H9 (cell line): ENCODE data around the gene OR2H1. TPM values are rescaled to one million over a fixed set of nuclear protein-coding genes. Genes with fewer than 3 reads are reported as not detected.

ENCODE experiments used
- DNase-seq: peaks from one replicate; pipeline ENCODE4 v3.0.0-alpha.2; 2017
- H2AFZ ChIP-seq: one replicate; pipeline ENCODE4 v1.6.1; 2013; ENCODE audit warnings: mild to moderate bottlenecking, low read length, control low read depth, moderate library complexity
- H2AK5ac ChIP-seq: 2 replicates; pipeline ENCODE4 v1.6.1; 2013; ENCODE audit warnings: low read length, control low read depth, mixed read lengths; ENCODE audit not compliant: insufficient read length
- H2BK120ac ChIP-seq: one replicate; pipeline ENCODE4 v1.6.1; 2013; ENCODE audit warnings: low read depth, mild to moderate bottlenecking, low read length, control low read depth, inconsistent platforms; ENCODE audit not compliant: poor library complexity, severe bottlenecking
- H2BK12ac ChIP-seq: 2 replicates; pipeline ENCODE4 v1.6.1; 2013; ENCODE audit warnings: low read length, control low read depth, mixed read lengths, low read depth; ENCODE audit not compliant: insufficient read length
- H2BK15ac ChIP-seq: 2 replicates; pipeline ENCODE4 v1.6.1; 2013; ENCODE audit warnings: low read depth, low read length, control low read depth
- H2BK20ac ChIP-seq: one replicate; pipeline ENCODE4 v1.6.1; 2013; ENCODE audit warnings: low read depth, mild to moderate bottlenecking, low read length, control low read depth, inconsistent platforms; ENCODE audit not compliant: poor library complexity, severe bottlenecking
- H2BK5ac ChIP-seq: 2 replicates; pipeline ENCODE4 v1.6.1; 2013; ENCODE audit warnings: low read length, control low read depth, mixed read lengths; ENCODE audit not compliant: insufficient read length
- H3K14ac ChIP-seq: 2 replicates; pipeline ENCODE4 v1.6.1; 2013; ENCODE audit warnings: low read length, control low read depth; ENCODE audit not compliant: insufficient read depth
- H3K18ac ChIP-seq: 2 replicates; pipeline ENCODE4 v1.6.1; 2013; ENCODE audit warnings: low read depth, mild to moderate bottlenecking, mixed read lengths, low read length, control low read depth; ENCODE audit not compliant: insufficient read length
- H3K23ac ChIP-seq: 2 replicates; pipeline ENCODE4 v1.6.1; 2013; ENCODE audit warnings: low read length, control low read depth, mixed read lengths, low read depth; ENCODE audit not compliant: insufficient read length
- H3K23me2 ChIP-seq: 2 replicates; pipeline ENCODE4 v1.6.1; 2013; ENCODE audit warnings: low read depth, mild to moderate bottlenecking, mixed read lengths, low read length, control low read depth; ENCODE audit not compliant: insufficient read length, poor library complexity, severe bottlenecking
- H3K27ac ChIP-seq: 2 replicates; pipeline ENCODE4 v1.5.1; 2013; ENCODE audit warnings: low read length, control low read depth, mixed read lengths, low read depth; ENCODE audit not compliant: insufficient read length
- H3K27me3 ChIP-seq: 2 replicates; pipeline ENCODE4 v1.6.1; 2013; ENCODE audit warnings: low read length, control low read depth, inconsistent platforms; ENCODE audit not compliant: insufficient read depth
- H3K4ac ChIP-seq: 2 replicates; pipeline ENCODE4 v1.6.1; 2013; ENCODE audit warnings: low read depth, mild to moderate bottlenecking, control low read depth, inconsistent platforms, low read length, moderate library complexity
- H3K4me1 ChIP-seq: 2 replicates; pipeline ENCODE4 v1.6.1; 2013; ENCODE audit warnings: low read length, control low read depth, inconsistent platforms; ENCODE audit not compliant: insufficient read depth
- H3K4me2 ChIP-seq: 2 replicates; pipeline ENCODE4 v1.6.1; 2013; ENCODE audit warnings: low read length, control low read depth, mixed read lengths; ENCODE audit not compliant: insufficient read length, insufficient read depth
- H3K56ac ChIP-seq: 2 replicates; pipeline ENCODE4 v1.6.1; 2013; ENCODE audit warnings: low read depth, mild to moderate bottlenecking, mixed read lengths, low read length, control low read depth; ENCODE audit not compliant: insufficient read length
- H3K79me1 ChIP-seq: 2 replicates; pipeline ENCODE4 v1.6.1; 2013; ENCODE audit warnings: low read depth, mild to moderate bottlenecking, moderate library complexity, low read length, control low read depth, inconsistent platforms; ENCODE audit not compliant: insufficient read depth, poor library complexity, severe bottlenecking
- H3K79me2 ChIP-seq: 2 replicates; pipeline ENCODE4 v1.6.1; 2013; ENCODE audit warnings: low read length, control low read depth, inconsistent platforms; ENCODE audit not compliant: insufficient read depth
- H3K9ac ChIP-seq: 2 replicates; pipeline ENCODE4 v1.6.1; 2013; ENCODE audit warnings: low read length, control low read depth, mixed read lengths; ENCODE audit not compliant: insufficient read length; ENCODE audit errors: extremely low read depth
- H3K9me3 ChIP-seq: one replicate; pipeline ENCODE4 v1.6.1; 2013; ENCODE audit warnings: low read depth, low read length, inconsistent platforms; ENCODE audit not compliant: control insufficient read depth
- H3T11ph ChIP-seq: one replicate; pipeline ENCODE4 v1.6.1; 2013; ENCODE audit warnings: mild to moderate bottlenecking, low read length, control low read depth, inconsistent platforms
- H4K20me1 ChIP-seq: one replicate; pipeline ENCODE4 v1.6.1; 2013; ENCODE audit not compliant: control insufficient read depth, insufficient read length, insufficient read depth
- H4K5ac ChIP-seq: 2 replicates; pipeline ENCODE4 v1.6.1; 2013; ENCODE audit warnings: low read depth, mild to moderate bottlenecking, mixed read lengths, low read length, control low read depth; ENCODE audit not compliant: insufficient read length
- H4K8ac ChIP-seq: replicated peaks from 2 replicates; pipeline ENCODE4 v1.6.1; 2013; ENCODE audit warnings: low read length, control low read depth, mixed read lengths, low read depth; ENCODE audit not compliant: insufficient read length
- H4K91ac ChIP-seq: 2 replicates; pipeline ENCODE4 v1.6.1; 2013; ENCODE audit warnings: low read depth, mild to moderate bottlenecking, moderate library complexity, mixed read lengths, low read length, control low read depth; ENCODE audit not compliant: insufficient read length
- H3K27ac Mint-ChIP-seq, 3 experiments: 2 replicates in 2 of 3; 3 replicates in 1 of 3; pipeline ENCODE4 v1.8.0; 2020 to 2021; ENCODE audit warnings: mixed read lengths in 3 of 3, mild to moderate bottlenecking in 1 of 3, moderate library complexity in 1 of 3
- H3K27me3 Mint-ChIP-seq: 2 replicates; pipeline ENCODE4 v1.8.0; 2021; ENCODE audit warnings: low read depth, mild to moderate bottlenecking, moderate library complexity, mixed read lengths
- H3K36me3 Mint-ChIP-seq, 3 experiments: 2 replicates in 2 of 3; 3 replicates in 1 of 3; pipeline ENCODE4 v1.8.0; 2020 to 2021; ENCODE audit warnings: low read depth in 3 of 3, mixed read lengths in 3 of 3; ENCODE audit not compliant: insufficient read depth in 1 of 3
- H3K4me1 Mint-ChIP-seq, 2 experiments: 2 replicates each; pipeline ENCODE4 v1.8.0; 2020; ENCODE audit warnings: mixed read lengths in 2 of 2
- H3K4me3 Mint-ChIP-seq, 2 experiments: 2 replicates in 1 of 2; 3 replicates in 1 of 2; pipeline ENCODE4 v1.8.0; 2020 to 2021; ENCODE audit warnings: mild to moderate bottlenecking in 2 of 2, mixed read lengths in 2 of 2, moderate library complexity in 1 of 2
- H3K9me3 Mint-ChIP-seq, 2 experiments: 2 replicates in 1 of 2; 3 replicates in 1 of 2; pipeline ENCODE4 v1.8.0; 2020; ENCODE audit warnings: mild to moderate bottlenecking in 2 of 2, mixed read lengths in 2 of 2, moderate library complexity in 1 of 2
- CTCF ChIP-seq: fragments of 200-600 bp; sonication (generic); conservative IDR thresholded peaks from 3 replicates; pipeline ENCODE4 v1.8.0; 2021; ENCODE audit warnings: antibody characterized with exemption, mild to moderate bottlenecking
- WGBS: extraction: QIAGEN DNeasy Blood & Tissue Kit; methylation state at CpG from one replicate; pipeline ENCODE4 v1.1.7; 2013; ENCODE audit warnings: missing lambda C conversion rate, low lambda C conversion rate, mixed read lengths; ENCODE audit not compliant: insufficient read length; ENCODE audit errors: extremely low coverage; 5-methylcytosine and 5-hydroxymethylcytosine counted together
- total RNA-seq: library from RNA; stranded (reverse); gene quantifications from 2 replicates; pipeline ENCODE4 v1.2.1, GENCODE V29; 2021

Gene OR2H1
- total RNA-seq, 1 experiment from 2014 or later = not detected

GRCh38 chr6:29490552-29490951 lies 33.6 kb downstream of the OR2H1 start:
- no peaks in the 10 kb centered on the region for H4K20me1 ChIP-seq
- H2AFZ ChIP-seq = no peak overlapping the region
- no CpG with 5 or more reads among the region's 2 CpGs for WGBS
- no peaks in the 10 kb centered on the region for H3K79me2 ChIP-seq
- H2BK20ac ChIP-seq = no peak overlapping the region
- H3K4ac ChIP-seq = no peak overlapping the region
- H3K27me3 ChIP-seq = no peaks in the 10 kb centered on the region
- no peaks in the 10 kb centered on the region for H3K23me2 ChIP-seq
- no peak overlapping the region for H4K8ac ChIP-seq
- peaks cover 3% of the 10 kb centered on the region; the same call in 1 of the 2 replicates for H3K27me3 Mint-ChIP-seq
- no peak overlapping the region for H3K23ac ChIP-seq
- no peak overlapping the region for H2AK5ac ChIP-seq
- no peak overlapping the region for H3K27ac Mint-ChIP-seq
- H3K56ac ChIP-seq = no peak overlapping the region
- no peaks in the 10 kb centered on the region for H3K36me3 Mint-ChIP-seq
- no peak overlapping the region for H3T11ph ChIP-seq
- no peak overlapping the region for H2BK5ac ChIP-seq
- no peak overlapping the region for H2BK15ac ChIP-seq
- DNase-seq = no peak
- H2BK12ac ChIP-seq = no peak overlapping the region
- H3K4me1 Mint-ChIP-seq = peaks cover 0 to 8% of the 10 kb centered on the region in 2 experiments; a peak in 3 of 4 replicates
- no peak overlapping the region for H3K18ac ChIP-seq
- H3K4me2 ChIP-seq = no peak overlapping the region
- no peaks in the 10 kb centered on the region for H3K79me1 ChIP-seq
- H3K9ac ChIP-seq = no peak overlapping the region
- no peaks in the 10 kb centered on the region; a peak in 1 of 5 replicates for H3K9me3 Mint-ChIP-seq
- no peak overlapping the region for H3K4me3 Mint-ChIP-seq
- no peak overlapping the region for H3K14ac ChIP-seq
- no peak overlapping the region for H4K5ac ChIP-seq
- H3K9me3 ChIP-seq = no peaks in the 10 kb centered on the region
- no peak overlapping the region for H4K91ac ChIP-seq
- no peak overlapping the region for H2BK120ac ChIP-seq
- H3K27ac ChIP-seq = no peak overlapping the region
- no peaks in the 10 kb centered on the region for H3K4me1 ChIP-seq
- no peak for TF ChIP-seq CTCF
